GM18868 (cell line): ENCODE data around the gene SSTR3.

Experiments
- ATAC-seq: cut with Tn5 transposase; IDR thresholded peaks from one replicate; pipeline ENCODE4 v1.9.1; 2021; ENCODE audit warnings: mild to moderate bottlenecking, moderate library complexity; ENCODE audit not compliant: unreplicated experiment

The SSTR3 gene

GRCh38 chr22:37198258-37199102 lies 13.8 kb downstream of the SSTR3 start:
- ATAC-seq, result peak; percentile 34

- ATAC-seq, result no peak
These were observed 14.6 kb downstream of the SSTR3 start for GRCh38 chr22:37197451-37198257.

GRCh38 chr22:37196539-37197450 lies 15.5 kb downstream of the SSTR3 start:
- no peak for ATAC-seq

GRCh38 chr22:37195921-37196320 lies 16.4 kb downstream of the SSTR3 start:
- ATAC-seq, result no peak

GRCh38 chr22:37194750-37195149 lies 17.5 kb downstream of the SSTR3 start:
- no peak for ATAC-seq

GRCh38 chr22:37193629-37194191 lies 18.6 kb downstream of the SSTR3 start:
- no peak for ATAC-seq

DNA sequence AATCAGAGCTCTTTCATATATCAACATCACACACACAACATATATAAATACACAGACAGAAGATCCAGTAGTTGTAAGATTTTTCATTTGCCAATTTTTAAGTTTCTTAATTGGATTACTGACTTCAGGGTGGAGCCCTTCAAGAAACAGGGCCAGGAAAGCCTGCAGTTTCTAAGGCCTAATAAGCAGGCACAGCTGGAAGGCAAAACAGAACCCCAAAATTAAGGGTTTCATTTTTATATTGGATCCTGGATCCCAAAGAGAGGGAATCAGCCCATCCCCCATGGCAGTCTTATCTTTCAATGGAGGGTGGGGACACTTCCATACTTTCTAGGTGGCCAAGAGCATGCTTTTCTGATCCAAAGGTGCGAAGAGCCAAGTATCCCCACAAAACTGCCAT lies 19.5 kb downstream of the SSTR3 start:
- no peak for ATAC-seq

DNA sequence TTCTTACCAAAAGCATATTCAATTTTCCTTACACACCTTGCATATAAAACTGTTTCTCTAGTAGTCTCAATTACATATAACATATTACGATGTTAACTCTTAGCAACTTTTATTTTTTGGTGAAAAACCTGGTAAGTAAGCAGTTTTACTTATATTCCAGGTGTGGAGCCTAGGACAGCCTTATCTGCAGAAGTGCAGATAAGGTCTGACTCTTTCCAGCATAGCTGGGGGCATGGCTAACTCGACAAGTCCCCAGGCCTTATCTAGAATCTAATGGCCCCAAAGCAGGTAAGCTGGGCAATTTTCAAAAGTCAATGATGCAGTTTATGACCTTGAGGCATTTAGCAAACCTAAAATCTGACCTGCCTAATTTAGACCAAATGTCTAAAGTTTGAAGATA lies 20.1 kb downstream of the SSTR3 start:
- no peak for ATAC-seq

DNA sequence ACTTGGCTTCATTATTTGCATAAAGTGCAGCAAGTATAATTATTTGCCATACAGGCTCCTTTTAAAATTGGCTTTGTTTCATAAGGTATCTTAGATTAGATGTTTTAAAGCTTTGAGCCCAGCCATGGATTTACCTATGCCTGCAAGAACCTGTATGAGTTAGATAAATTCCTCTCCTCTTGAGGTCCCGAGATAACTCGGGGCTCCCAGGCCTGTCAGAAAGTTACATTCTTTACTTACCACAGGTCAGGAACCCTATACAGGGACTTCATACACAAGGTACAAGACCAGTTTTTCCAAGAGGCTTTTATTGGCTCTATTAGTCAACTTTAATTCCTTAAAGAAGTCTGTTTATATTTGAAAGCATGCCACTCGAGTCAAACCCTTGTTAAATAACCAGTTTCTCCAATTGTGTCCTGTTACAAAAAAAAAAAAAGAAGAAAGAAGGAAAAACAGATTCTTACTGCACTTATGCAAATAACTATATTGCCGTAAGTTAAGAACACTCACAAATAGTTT lies 22.0 kb downstream of the SSTR3 start:
- ATAC-seq, result no peak

GRCh38 chr22:37188901-37189466 lies 23.3 kb downstream of the SSTR3 start:
- no peak for ATAC-seq

GRCh38 chr22:37187891-37188761 lies 24.2 kb downstream of the SSTR3 start, which contains the start of gene C1QTNF6:
Gene C1QTNF6 (minus strand): TSS chr22:37188247. CDS start chr22:37188213, 34 bp downstream.
- ATAC-seq, result no peak

GRCh38 chr22:37187552-37187890 lies 24.8 kb downstream of the SSTR3 start:
- ATAC-seq, result no peak

GRCh38 chr22:37186997-37187522 lies 25.2 kb downstream of the SSTR3 start:
- ATAC-seq, result no peak

GRCh38 chr22:37186228-37186996 lies 25.9 kb downstream of the SSTR3 start:
- no peak for ATAC-seq

- ATAC-seq, result no peak
These were observed 26.5 kb downstream of the SSTR3 start for GRCh38 chr22:37185646-37186227.

DNA sequence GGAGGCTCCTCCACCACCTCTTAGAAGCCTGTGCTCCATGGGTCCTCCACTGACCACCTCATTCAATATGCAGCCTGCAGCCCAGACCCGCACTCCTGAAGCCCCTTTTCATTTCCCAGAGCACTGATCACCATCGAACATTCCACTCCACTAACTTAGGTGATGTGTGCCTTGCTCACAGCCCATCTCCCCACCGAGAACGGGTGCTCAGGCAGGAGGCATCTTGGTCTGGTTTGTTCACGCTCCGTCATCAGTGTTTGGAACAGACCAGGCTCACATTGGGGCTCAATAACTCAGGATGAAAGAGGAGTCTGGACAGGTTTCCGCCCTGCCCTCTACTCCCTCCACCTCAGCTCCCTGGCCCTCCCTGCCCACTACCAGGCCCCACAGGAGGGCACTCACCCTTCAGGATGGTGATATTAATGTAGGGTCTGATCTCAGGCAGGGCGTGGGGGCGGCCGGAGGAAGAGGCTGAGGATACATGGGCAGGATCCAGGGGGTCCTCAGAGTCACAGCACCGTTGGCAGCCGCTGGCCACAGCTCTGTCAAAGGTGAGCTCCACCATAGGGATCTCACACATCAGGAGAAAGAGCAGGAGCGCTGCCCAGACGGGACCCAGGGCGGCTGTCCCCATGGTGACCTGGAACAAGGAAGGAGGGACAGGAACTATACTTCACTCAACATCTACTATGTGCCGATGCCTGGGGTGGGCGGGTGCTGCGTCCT lies 27.3 kb downstream of the SSTR3 start:
- no peak for ATAC-seq

DNA sequence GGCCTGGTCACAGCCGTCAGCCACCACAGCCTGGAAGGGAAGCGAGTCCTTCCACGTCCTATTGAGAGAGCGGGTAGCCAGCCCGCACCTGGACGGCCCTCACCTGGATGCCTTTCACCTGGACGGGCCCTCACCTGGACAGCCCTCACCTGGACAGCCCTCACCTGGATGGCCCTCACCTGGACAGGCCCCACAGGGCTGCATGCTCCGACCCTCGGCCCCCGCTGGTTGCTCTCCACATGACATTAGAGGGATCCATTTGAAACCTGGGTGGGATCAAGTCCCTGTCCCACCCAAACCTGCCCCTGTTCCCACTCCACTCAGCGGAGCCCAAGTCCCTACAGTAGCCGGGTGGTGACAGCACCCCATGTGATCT lies 27.9 kb downstream of the SSTR3 start:
- no peak for ATAC-seq
